IMR-90 (cell line): ENCODE results near the gene CSAD. TPM values are rescaled to one million over a fixed set of nuclear protein-coding genes. Genes with fewer than 3 reads are reported as not detected.

ENCODE experiments used
- ATAC-seq: fragments of 200-7000 bp; cut with Tn5 transposase; 2 replicates; pipeline ENCODE4 v1.9.1; 2020; ENCODE audit warnings: low read depth, mild to moderate bottlenecking, moderate library complexity
- BruUV-seq: library from RNA; stranded (reverse); fragments of 400-500 nt; replicated peaks from 2 replicates; lab custom pipeline; 2021; lab: Mats Ljungman, UMichigan
- CTCF ChIA-PET: fragments of 300-600 bp; formaldehyde crosslinking; extraction: SDS; loops from one replicate; lab custom pipeline; 2021; ENCODE audit warnings: antibody characterized with exemption; lab: Yijun Ruan, JAX
- POLR2A ChIA-PET: fragments of 300-600 bp; sonication (Branson Sonifier 250); formaldehyde crosslinking; loops from one replicate; lab custom pipeline; 2022; ENCODE audit warnings: antibody characterized with exemption; ENCODE audit not compliant: unreplicated experiment; lab: Charles Lee
- DNase-seq: peaks from one replicate; pipeline ENCODE4 v3.0.0; 2013
- H2AFZ ChIP-seq: replicated peaks from 2 replicates; pipeline ENCODE3; 2013; ENCODE audit warnings: low read length, mild to moderate bottlenecking; ENCODE audit not compliant: poor library complexity
- H2AK5ac ChIP-seq: 2 replicates; pipeline ENCODE4 v1.6.1; 2013; ENCODE audit warnings: low read depth, low read length, inconsistent platforms
- H2AK9ac ChIP-seq: replicated peaks from 2 replicates; pipeline ENCODE3; 2013; ENCODE audit warnings: mild to moderate bottlenecking, low read depth, low read length, moderate library complexity; ENCODE audit not compliant: poor library complexity
- H2BK120ac ChIP-seq: 2 replicates; pipeline ENCODE4 v1.6.1; 2013; ENCODE audit warnings: low read depth, low read length, inconsistent platforms
- H2BK15ac ChIP-seq: 3 replicates; pipeline ENCODE4 v1.6.1; 2013; ENCODE audit warnings: low read depth, low read length, inconsistent platforms
- H2BK20ac ChIP-seq: 2 replicates; pipeline ENCODE4 v1.6.1; 2013; ENCODE audit warnings: low read depth, mild to moderate bottlenecking, inconsistent platforms, low read length, moderate library complexity
- H2BK5ac ChIP-seq: 2 replicates; pipeline ENCODE4 v1.6.1; 2013; ENCODE audit warnings: mild to moderate bottlenecking, low read depth, low read length, inconsistent platforms; ENCODE audit not compliant: poor library complexity, severe bottlenecking
- H3K14ac ChIP-seq: replicated peaks from 2 replicates; pipeline ENCODE4 v1.6.1; 2013; ENCODE audit warnings: low read depth, low read length, inconsistent platforms
- H3K18ac ChIP-seq: 2 replicates; pipeline ENCODE4 v1.6.1; 2013; ENCODE audit warnings: low read depth, low read length, control low read depth
- H3K23ac ChIP-seq: 2 replicates; pipeline ENCODE4 v1.6.1; 2013; ENCODE audit warnings: low read depth, low read length, inconsistent platforms
- H3K27ac ChIP-seq: 2 replicates; pipeline ENCODE4 v1.5.1; 2013; ENCODE audit warnings: mild to moderate bottlenecking, control low read depth, low read length; ENCODE audit not compliant: insufficient read depth
- H3K27me3 ChIP-seq: 2 replicates; pipeline ENCODE4 v1.6.1; 2013; ENCODE audit warnings: low read length; ENCODE audit not compliant: control insufficient read depth, insufficient read depth
- H3K36me3 ChIP-seq: 2 replicates; pipeline ENCODE4 v1.6.1; 2013; ENCODE audit warnings: low read length, mixed read lengths; ENCODE audit not compliant: control insufficient read depth, insufficient read depth
- H3K4ac ChIP-seq: 2 replicates; pipeline ENCODE4 v1.6.1; 2013; ENCODE audit warnings: low read depth, low read length, inconsistent platforms
- H3K4me1 ChIP-seq: 2 replicates; pipeline ENCODE4 v1.6.1; 2013; ENCODE audit warnings: low read length, mixed read lengths; ENCODE audit not compliant: control insufficient read depth, insufficient read depth
- H3K4me2 ChIP-seq: 2 replicates; pipeline ENCODE4 v1.6.1; 2013; ENCODE audit warnings: low read depth, mild to moderate bottlenecking, control low read depth, low read length, moderate library complexity
- H3K4me3 ChIP-seq: 2 replicates; pipeline ENCODE4 v1.5.1; 2013; ENCODE audit warnings: low read depth, mild to moderate bottlenecking, control low read depth, low read length, moderate library complexity; ENCODE audit not compliant: insufficient read depth
- H3K56ac ChIP-seq: 2 replicates; pipeline ENCODE4 v1.6.1; 2013; ENCODE audit warnings: low read length, inconsistent platforms; ENCODE audit not compliant: insufficient read depth; ENCODE audit errors: extremely low read depth
- H3K79me1 ChIP-seq, 2 experiments: 2 replicates each; pipeline ENCODE4 v1.6.1; 2013; ENCODE audit warnings: low read length in 2 of 2, inconsistent platforms in 1 of 2, low read depth in 1 of 2
- H3K9ac ChIP-seq: 2 replicates; pipeline ENCODE4 v1.6.1; 2013; ENCODE audit warnings: low read depth, low read length, control low read depth
- H3K9me1 ChIP-seq: 2 replicates; pipeline ENCODE4 v1.6.1; 2013; ENCODE audit warnings: low read length, inconsistent platforms; ENCODE audit not compliant: insufficient read depth
- H3K9me3 ChIP-seq: 2 replicates; pipeline ENCODE4 v1.6.1; 2013; ENCODE audit warnings: low read length; ENCODE audit not compliant: control insufficient read depth, insufficient read depth
- H4K20me1 ChIP-seq: 2 replicates; pipeline ENCODE4 v1.6.1; 2013; ENCODE audit warnings: low read length, inconsistent platforms; ENCODE audit not compliant: insufficient read depth
- H4K5ac ChIP-seq: 2 replicates; pipeline ENCODE4 v1.6.1; 2013; ENCODE audit warnings: mild to moderate bottlenecking, low read depth, low read length, control low read depth
- H4K8ac ChIP-seq, 2 experiments: 2 replicates each; pipeline ENCODE4 v1.6.1; 2013; ENCODE audit warnings: low read depth in 2 of 2, low read length in 2 of 2, control low read depth in 1 of 2, inconsistent platforms in 1 of 2
- H4K91ac ChIP-seq: 2 replicates; pipeline ENCODE4 v1.6.1; 2013; ENCODE audit warnings: low read depth, low read length, inconsistent platforms; ENCODE audit not compliant: insufficient read depth
- BHLHE40 ChIP-seq: fragments of 150-350 bp; IDR thresholded peaks from 2 replicates; pipeline ENCODE4 v1.6.1; 2016; ENCODE audit warnings: mild to moderate bottlenecking, low read depth, low read length
- CEBPB ChIP-seq: IDR thresholded peaks from 2 replicates; pipeline ENCODE4 v1.6.1; 2012; ENCODE audit warnings: low read depth, low read length, improper control_type of control experiment
- CHD1 ChIP-seq: IDR thresholded peaks from 2 replicates; pipeline ENCODE4 v1.6.1; 2012; ENCODE audit warnings: low read depth, low read length, improper control_type of control experiment
- CTCF ChIP-seq: conservative IDR thresholded peaks from 2 replicates; pipeline ENCODE4 v1.5.1; 2012; ENCODE audit warnings: mild to moderate bottlenecking, low read depth, low read length, improper control_type of control experiment
- FOS ChIP-seq: fragments of 150-350 bp; IDR thresholded peaks from 2 replicates; pipeline ENCODE4 v1.6.1; 2016; ENCODE audit warnings: low read depth, low read length
- MAFK ChIP-seq: IDR thresholded peaks from 2 replicates; pipeline ENCODE4 v1.6.1; 2012; ENCODE audit warnings: low read depth, low read length, improper control_type of control experiment
- MAZ ChIP-seq: IDR thresholded peaks from 2 replicates; pipeline ENCODE4 v1.6.1; 2012; ENCODE audit warnings: low read depth, mild to moderate bottlenecking, low read length, improper control_type of control experiment, moderate library complexity, borderline replicate concordance
- MXI1 ChIP-seq: IDR thresholded peaks from 2 replicates; pipeline ENCODE4 v1.6.1; 2012; ENCODE audit warnings: low read depth, mild to moderate bottlenecking, low read length, moderate library complexity, borderline replicate concordance
- NFE2L2 ChIP-seq: fragments of 150-350 bp; IDR thresholded peaks from 2 replicates; pipeline ENCODE4 v1.6.1; 2016; ENCODE audit warnings: low read depth, mild to moderate bottlenecking, low read length
- POLR2A ChIP-seq: IDR thresholded peaks from 2 replicates; pipeline ENCODE4 v1.6.1; 2012; ENCODE audit warnings: mild to moderate bottlenecking, low read depth, low read length
- RAD21 ChIP-seq: IDR thresholded peaks from 2 replicates; pipeline ENCODE4 v1.6.1; 2012; ENCODE audit warnings: low read length, improper control_type of control experiment
- RCOR1 ChIP-seq: IDR thresholded peaks from 2 replicates; pipeline ENCODE4 v1.6.1; 2012; ENCODE audit warnings: mild to moderate bottlenecking, low read length, improper control_type of control experiment; ENCODE audit not compliant: insufficient replicate concordance
- RFX5 ChIP-seq: IDR thresholded peaks from 2 replicates; pipeline ENCODE4 v1.8.0; 2012; ENCODE audit warnings: low read depth, mild to moderate bottlenecking, low read length, moderate library complexity
- SMC3 ChIP-seq: fragments of 150-350 bp; IDR thresholded peaks from 2 replicates; pipeline ENCODE4 v1.6.1; 2016; ENCODE audit warnings: low read depth, mild to moderate bottlenecking, antibody characterized with exemption, low read length, moderate library complexity
- WGBS, 2 experiments: methylation state at CpG; one replicate each; pipeline versions ENCODE4 v1.1.5 to v1.1.7; 2013; ENCODE audit warnings: missing lambda C conversion rate in 2 of 2; ENCODE audit not compliant: insufficient read length in 1 of 2; ENCODE audit errors: extremely low coverage in 2 of 2; 5-methylcytosine and 5-hydroxymethylcytosine counted together
- dilution Hi-C: fragments of 300-500 bp; cut with HindIII; formaldehyde crosslinking; loops from one replicate; pipeline ENCODE4 v1.14.3; 2018; ENCODE audit warnings: low sequenced_read_pairs; ENCODE audit not compliant: unreplicated experiment
- in situ Hi-C: fragments of 300-500 bp; cut with MboI; formaldehyde crosslinking; loops from 3 replicates; pipeline ENCODE4 v1.14.3; 2019; ENCODE audit warnings: low sequenced_read_pairs, inconsistent platforms, mixed read lengths
- intact Hi-C: fragments of 100-400 bp; cut with micrococcal nuclease; formaldehyde crosslinking; loops from 2 replicates; pipeline ENCODE4 v1.10.0; 2022
- polyA plus RNA-seq, 3 experiments: library from polyadenylated mRNA; depleted of rRNA; stranded (reverse); fragments of >200 nt; gene quantifications; 2 replicates each; pipeline ENCODE4 v1.2.3, GENCODE V29; 2012; ENCODE audit warnings: low replicate concordance in 1 of 3
- total RNA-seq: library from RNA; depleted of rRNA; stranded (reverse); fragments of >200 nt; gene quantifications from 2 replicates; pipeline ENCODE4 v1.2.3, GENCODE V29; 2012
- TF ChIP-seq, protein P1 (sequence below): fragments of 150-350 bp; IDR thresholded peaks from 2 replicates; pipeline ENCODE4 v1.6.1; 2016; ENCODE audit warnings: low read depth, mild to moderate bottlenecking, low read length, moderate library complexity, borderline replicate concordance

Gene CSAD
- total and polyA plus RNA-seq, 2 of the 4 experiments (the other 2 are of a cell fraction) = 5.4 to 45.6 TPM

GRCh38 chr12:53200107-53200457 lies 19.4 kb upstream of the CSAD start (continued):
- TF ChIP-seq MXI1 = no peak
- TF ChIP-seq NFE2L2 = no peak
- no peak for TF ChIP-seq POLR2A

DNA sequence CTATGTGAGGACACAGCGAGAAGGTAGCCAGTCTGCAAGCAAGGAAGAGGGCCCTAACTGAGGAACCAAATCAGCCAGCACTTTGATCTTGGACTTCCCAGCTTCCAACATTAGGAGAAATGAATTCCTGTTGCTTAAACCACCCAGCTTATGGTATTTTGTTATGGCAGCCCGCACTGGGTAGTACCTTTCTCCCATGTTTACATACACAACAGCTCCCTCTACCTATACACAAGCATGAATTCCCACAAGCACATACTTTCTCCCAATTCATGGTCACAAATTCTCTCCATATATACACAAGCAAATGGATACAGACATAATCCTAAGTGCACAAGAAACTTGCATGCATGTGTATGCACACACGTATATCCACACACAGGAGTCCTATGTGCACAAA lies 19.0 kb upstream of the CSAD start:
- Histone ChIP-seq H4K20me1 (no peaks in the 10 kb centered on the region), H2BK120ac (no peak overlapping the region), H3K9ac (no peak overlapping the region), H3K4me2 (no peak overlapping the region), H3K36me3 (no peaks in the 10 kb centered on the region), H3K4ac (no peak overlapping the region), H2BK15ac (no peak overlapping the region), H2BK5ac (no peak overlapping the region), H3K14ac (no peak overlapping the region), H3K4me3 (no peak overlapping the region), H3K9me1 (0 out of 2 replicates have a peak, but pooled peaks cover 4% of the 10 kb centered on the region), H3K56ac (no peak overlapping the region), H3K27ac (no peak overlapping the region), H4K5ac (no peak overlapping the region), H3K27me3 (peaks cover 2% of the 10 kb centered on the region; the same call in 1 of the 2 replicates), H2AK9ac (no peak overlapping the region), H3K4me1 (no peaks in the 10 kb centered on the region), H2AK5ac (no peak overlapping the region), H3K9me3 (no peaks in the 10 kb centered on the region), H4K91ac (no peak overlapping the region), H3K23ac (no peak overlapping the region), H2BK20ac (no peak overlapping the region), H3K79me1 (no peaks in the 10 kb centered on the region), H2AFZ (no peak overlapping the region), H4K8ac (no peak overlapping the region), H3K18ac (no peak overlapping the region)
- BruUV-seq = no TSS peak
- intact Hi-C loops = no loop called here
- DNase-seq (no peak), ATAC-seq (no peak)
- in situ Hi-C loops = no loop called here
- POLR2A ChIA-PET = no interaction called here
- CTCF ChIA-PET = no interaction called here
- dilution Hi-C loops = no loop called here
- WGBS, 2 experiments = 83% methylated on average over 2 of the region's 3 CpGs; no CpG with 5 or more reads in 1 of the 2 experiments
- TF ChIP-seq SMC3 (no peak), MXI1 (no peak), POLR2A (no peak), RAD21 (no peak), NFE2L2 (no peak), MAFK (no peak), BHLHE40 (no peak), RCOR1 (no peak), FOS (no peak), CHD1 (no peak), CEBPB (no peak), RFX5 (no peak), MAZ (no peak), CTCF (no peak)
- TF ChIP-seq, protein P1, sequence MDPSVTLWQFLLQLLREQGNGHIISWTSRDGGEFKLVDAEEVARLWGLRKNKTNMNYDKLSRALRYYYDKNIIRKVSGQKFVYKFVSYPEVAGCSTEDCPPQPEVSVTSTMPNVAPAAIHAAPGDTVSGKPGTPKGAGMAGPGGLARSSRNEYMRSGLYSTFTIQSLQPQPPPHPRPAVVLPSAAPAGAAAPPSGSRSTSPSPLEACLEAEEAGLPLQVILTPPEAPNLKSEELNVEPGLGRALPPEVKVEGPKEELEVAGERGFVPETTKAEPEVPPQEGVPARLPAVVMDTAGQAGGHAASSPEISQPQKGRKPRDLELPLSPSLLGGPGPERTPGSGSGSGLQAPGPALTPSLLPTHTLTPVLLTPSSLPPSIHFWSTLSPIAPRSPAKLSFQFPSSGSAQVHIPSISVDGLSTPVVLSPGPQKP = no peak
